ENCODE results near the gene FAM241B.

DNA sequence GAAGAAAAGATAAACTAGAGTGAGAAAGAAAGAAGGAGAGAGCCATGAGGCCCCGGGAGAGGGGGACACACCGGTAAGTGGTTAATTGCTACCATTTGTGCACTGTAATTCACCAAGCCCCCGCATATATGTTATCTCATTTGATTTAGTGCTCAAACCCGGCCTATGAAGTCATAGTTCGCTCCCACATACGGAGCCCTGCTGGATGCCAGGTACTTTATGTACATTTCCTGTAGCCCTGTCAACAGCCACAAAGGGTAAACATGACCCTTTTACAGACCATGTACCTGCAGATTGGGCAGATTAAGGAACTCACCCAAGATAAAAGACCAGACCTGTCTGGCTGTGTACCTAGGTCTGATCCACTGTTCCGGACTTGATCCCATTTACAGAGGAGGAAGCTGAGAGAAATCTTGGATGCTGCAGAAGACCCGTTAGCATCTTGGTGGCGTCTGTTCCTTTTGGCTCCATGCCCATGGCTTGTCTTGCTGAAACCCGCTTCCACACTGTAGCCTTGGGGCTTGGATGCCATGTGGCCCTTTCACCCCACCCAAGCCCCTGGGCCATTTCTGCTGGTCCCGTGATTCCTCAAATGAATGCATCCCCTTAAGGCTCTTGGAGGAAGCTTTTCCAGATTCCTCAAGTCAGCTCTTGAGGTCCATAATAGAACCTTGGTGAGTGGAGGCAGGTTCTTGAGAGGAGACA lies 32.3 kb downstream of the FAM241B start:
- TF ChIP-seq, protein P1, sequence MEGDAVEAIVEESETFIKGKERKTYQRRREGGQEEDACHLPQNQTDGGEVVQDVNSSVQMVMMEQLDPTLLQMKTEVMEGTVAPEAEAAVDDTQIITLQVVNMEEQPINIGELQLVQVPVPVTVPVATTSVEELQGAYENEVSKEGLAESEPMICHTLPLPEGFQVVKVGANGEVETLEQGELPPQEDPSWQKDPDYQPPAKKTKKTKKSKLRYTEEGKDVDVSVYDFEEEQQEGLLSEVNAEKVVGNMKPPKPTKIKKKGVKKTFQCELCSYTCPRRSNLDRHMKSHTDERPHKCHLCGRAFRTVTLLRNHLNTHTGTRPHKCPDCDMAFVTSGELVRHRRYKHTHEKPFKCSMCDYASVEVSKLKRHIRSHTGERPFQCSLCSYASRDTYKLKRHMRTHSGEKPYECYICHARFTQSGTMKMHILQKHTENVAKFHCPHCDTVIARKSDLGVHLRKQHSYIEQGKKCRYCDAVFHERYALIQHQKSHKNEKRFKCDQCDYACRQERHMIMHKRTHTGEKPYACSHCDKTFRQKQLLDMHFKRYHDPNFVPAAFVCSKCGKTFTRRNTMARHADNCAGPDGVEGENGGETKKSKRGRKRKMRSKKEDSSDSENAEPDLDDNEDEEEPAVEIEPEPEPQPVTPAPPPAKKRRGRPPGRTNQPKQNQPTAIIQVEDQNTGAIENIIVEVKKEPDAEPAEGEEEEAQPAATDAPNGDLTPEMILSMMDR (IDR thresholded peaks at IDR 0.05 in 2 of 3, conservative IDR thresholded peaks at IDR 0.05 in 1 of 3; ENCODE audit: borderline replicate concordance in 1 of 3, insufficient read depth in 1 of 3, low read depth in 2 of 3, low read length in 2 of 3) = no peak
- TF ChIP-seq POLR2A (IDR thresholded peaks at IDR 0.05; ENCODE audit: borderline replicate concordance, extremely low read depth, insufficient read depth, insufficient read length) (no peak), SP1 (IDR thresholded peaks at IDR 0.05; ENCODE audit: low read depth) (no peak), POLR2AphosphoS5 (IDR thresholded peaks at IDR 0.05; ENCODE audit: low read depth, low read length) (no peak), YY1 (IDR thresholded peaks at IDR 0.05; ENCODE audit: extremely low read depth, insufficient replicate concordance, low read depth, low read length) (no peak), TCF7L2 (IDR thresholded peaks at IDR 0.05; ENCODE audit: borderline replicate concordance, extremely low read depth, insufficient read depth, insufficient read length) (no peak), CEBPB (IDR thresholded peaks at IDR 0.05; ENCODE audit: low read depth) (no peak)
- TF ChIP-seq, protein P2, sequence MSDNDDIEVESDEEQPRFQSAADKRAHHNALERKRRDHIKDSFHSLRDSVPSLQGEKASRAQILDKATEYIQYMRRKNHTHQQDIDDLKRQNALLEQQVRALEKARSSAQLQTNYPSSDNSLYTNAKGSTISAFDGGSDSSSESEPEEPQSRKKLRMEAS (IDR thresholded peaks at IDR 0.05) = no peak

Data from HCT116 (cell line).